T-helper 1 cell treated with Interleukin-12 subunit alpha and Interleukin-12 subunit beta and Interleukin-4 antibody, amounts not matched to agents 30 ng/mL and 1 ng/mL, for 36 hours (primary cell): ENCODE measurements around the gene TEX11. TPM values are rescaled to one million over a fixed set of nuclear protein-coding genes. Genes with fewer than 3 reads are reported as not detected.

ENCODE experiments used
- intact Hi-C: fragments of 100-400 bp; cut with micrococcal nuclease; formaldehyde crosslinking; loops from one replicate; pipeline ENCODE4 v1.15.1; 2024
- total RNA-seq: library from RNA; stranded (reverse); gene quantifications from 2 replicates; pipeline ENCODE4 v1.2.3, GENCODE V29; 2022

Gene TEX11
- total RNA-seq, 1 donor from 2014 or later, result not detected

GRCh38 chrX:70504772-70505450, 403.6 kb downstream of the TEX11 start:
- intact Hi-C loops, result loop anchor here (2.0 to 5.0 kb wide), 4 partner anchors 47 to 152 kb away; no protein-coding TSS in a partner anchor

- intact Hi-C loops, result no loop called here
These were observed 407.7 kb downstream of the TEX11 start for GRCh38 chrX:70500826-70501225.

GRCh38 chrX:70498129-70498528, 410.4 kb downstream of the TEX11 start:
- intact Hi-C loops, result no loop called here

- intact Hi-C loops, result no loop called here
These were observed 411.5 kb downstream of the TEX11 start for GRCh38 chrX:70497026-70497425.

GRCh38 chrX:70496491-70496890, 412.0 kb downstream of the TEX11 start:
- intact Hi-C loops, result no loop called here

- intact Hi-C loops, result no loop called here
These were observed 414.1 kb downstream of the TEX11 start for GRCh38 chrX:70494441-70494840.

- intact Hi-C loops, result no loop called here
These were observed 419.7 kb downstream of the TEX11 start for GRCh38 chrX:70488856-70489255.

GRCh38 chrX:70485466-70485865, 423.0 kb downstream of the TEX11 start:
- intact Hi-C loops, result no loop called here

- intact Hi-C loops, result no loop called here
These were observed 426.2 kb downstream of the TEX11 start for GRCh38 chrX:70482300-70482699.

GRCh38 chrX:70481471-70482270, 426.8 kb downstream of the TEX11 start:
- intact Hi-C loops, result no loop called here

GRCh38 chrX:70480660-70481018, 427.9 kb downstream of the TEX11 start:
- intact Hi-C loops, result no loop called here

GRCh38 chrX:70479922-70480659, 428.4 kb downstream of the TEX11 start:
- intact Hi-C loops, result no loop called here

GRCh38 chrX:70479247-70479921, 429.1 kb downstream of the TEX11 start:
- intact Hi-C loops, result no loop called here

Other genes with a start within 250 kb of the TEX11 start
- gene SLC7A3, start 22.4 kb upstream of the TEX11 start, total RNA-seq, result not detected in 2 replicates
- 43.9 and 47.0 TPM in 2 replicates for gene SNX12, start 159.6 kb upstream of the TEX11 start, total RNA-seq
- gene FOXO4, start 187.1 kb upstream of the TEX11 start, total RNA-seq, result 11.0 and 11.3 TPM in 2 replicates
- gene CXorf65, start 198.0 kb upstream of the TEX11 start, total RNA-seq, result 25.9 and 39.8 TPM in 2 replicates
- 739 and 752 TPM in 2 replicates for gene IL2RG, start 202.9 kb upstream of the TEX11 start, total RNA-seq
- 74.6 and 87.2 TPM in 2 replicates for gene MED12, start 209.9 kb upstream of the TEX11 start, total RNA-seq
- gene NLGN3, start 236.1 kb upstream of the TEX11 start, total RNA-seq, result 2.3 and 3.1 TPM in 2 replicates